ENCODE measurements around the gene DDX25. TPM values are rescaled to one million over a fixed set of nuclear protein-coding genes. Genes with fewer than 3 reads are reported as not detected.

The DDX25 gene
- total RNA-seq, 4 donors from 2014 or later = 0.38 TPM; not detected in 3

DNA sequence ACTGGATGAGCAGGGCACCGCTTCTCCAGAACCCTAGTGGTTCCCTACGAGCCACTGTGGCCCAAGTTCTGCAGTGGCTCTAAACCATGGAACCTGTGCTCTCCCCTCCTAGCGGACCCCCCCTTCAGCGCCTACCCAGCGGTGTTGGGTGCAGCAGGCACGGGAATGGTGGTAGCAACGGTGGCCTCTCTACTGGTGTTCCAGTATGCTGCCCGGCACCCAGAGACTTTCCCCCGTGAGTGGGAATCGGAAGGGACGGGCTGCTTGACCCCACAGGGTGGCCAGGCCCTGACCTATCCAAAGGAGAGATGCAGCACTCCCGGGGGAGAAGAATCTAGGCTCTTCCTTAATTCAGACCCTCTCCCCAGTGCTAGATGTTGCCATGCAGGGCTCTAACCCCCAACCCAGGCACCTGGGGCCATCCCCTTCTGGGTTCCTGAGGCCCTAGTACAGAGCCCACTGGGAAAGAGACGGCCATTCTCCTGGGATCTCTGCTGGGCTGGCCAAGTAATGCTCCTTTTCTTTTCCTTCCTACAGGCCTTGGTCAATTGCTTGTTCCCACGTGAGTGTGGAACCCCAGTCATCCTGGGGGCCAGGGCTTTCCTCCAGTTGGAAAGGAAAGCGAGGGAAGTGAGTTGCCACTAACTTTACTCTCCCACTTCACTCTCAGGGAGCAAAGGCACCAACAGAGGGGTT lies 50.8 kb downstream of the DDX25 start:
- H3K36me3 ChIP-seq = peaks cover 0 to 4% (median 0%) of the 10 kb centered on the region in 3 donors
- intact Hi-C loops (cut with DNase I) = no loop called here

DNA sequence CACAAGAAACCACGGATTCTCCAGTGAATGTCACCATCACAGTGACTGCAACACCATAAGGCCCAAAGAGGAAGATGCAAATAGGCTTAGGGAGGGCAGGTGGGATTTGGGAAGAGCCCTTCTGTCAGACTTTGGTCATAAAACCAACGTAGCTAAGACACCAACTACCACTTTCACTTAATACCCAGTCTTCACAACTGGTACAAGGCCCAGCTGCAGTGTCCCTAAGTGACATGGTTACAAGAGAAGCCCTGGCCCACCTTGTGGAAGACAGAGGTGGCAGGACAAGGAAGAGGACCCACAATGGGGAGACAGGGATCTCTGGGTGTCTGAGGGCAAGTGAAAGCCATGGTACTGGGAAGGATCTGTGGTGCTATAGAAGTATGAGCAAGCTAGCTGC lies 51.5 kb downstream of the DDX25 start:
- TF ChIP-seq, protein P1, sequence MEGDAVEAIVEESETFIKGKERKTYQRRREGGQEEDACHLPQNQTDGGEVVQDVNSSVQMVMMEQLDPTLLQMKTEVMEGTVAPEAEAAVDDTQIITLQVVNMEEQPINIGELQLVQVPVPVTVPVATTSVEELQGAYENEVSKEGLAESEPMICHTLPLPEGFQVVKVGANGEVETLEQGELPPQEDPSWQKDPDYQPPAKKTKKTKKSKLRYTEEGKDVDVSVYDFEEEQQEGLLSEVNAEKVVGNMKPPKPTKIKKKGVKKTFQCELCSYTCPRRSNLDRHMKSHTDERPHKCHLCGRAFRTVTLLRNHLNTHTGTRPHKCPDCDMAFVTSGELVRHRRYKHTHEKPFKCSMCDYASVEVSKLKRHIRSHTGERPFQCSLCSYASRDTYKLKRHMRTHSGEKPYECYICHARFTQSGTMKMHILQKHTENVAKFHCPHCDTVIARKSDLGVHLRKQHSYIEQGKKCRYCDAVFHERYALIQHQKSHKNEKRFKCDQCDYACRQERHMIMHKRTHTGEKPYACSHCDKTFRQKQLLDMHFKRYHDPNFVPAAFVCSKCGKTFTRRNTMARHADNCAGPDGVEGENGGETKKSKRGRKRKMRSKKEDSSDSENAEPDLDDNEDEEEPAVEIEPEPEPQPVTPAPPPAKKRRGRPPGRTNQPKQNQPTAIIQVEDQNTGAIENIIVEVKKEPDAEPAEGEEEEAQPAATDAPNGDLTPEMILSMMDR (IDR thresholded peaks at IDR 0.05) = no peak
- TF ChIP-seq POLR2A (IDR thresholded peaks at IDR 0.05) = no peak
- Histone ChIP-seq H3K27me3 (no peaks in the 10 kb centered on the region), H3K27ac (no peak overlapping the region), H3K9me3 (no peaks in the 10 kb centered on the region), H3K36me3 (peaks cover 0 to 12% (median 0%) of the 10 kb centered on the region in 3 donors), H3K4me3 (no peak overlapping the region), H3K4me1 (peaks cover 10 to 46% (median 22%) of the 10 kb centered on the region in 3 donors)
- intact Hi-C loops (cut with DNase I) = no loop called here
- WGBS, 2 donors = 71 to 83% methylated on average over 1 to 2 of the region's 2 CpGs
- DNase-seq = no peak

More for the DNA sequence above, 50.8 kb downstream of the DDX25 start:
- H3K27ac ChIP-seq = no peak overlapping the region
- WGBS, 2 donors = 86 to 93% methylated on average over 2 to 6 of the region's 15 CpGs
- TF ChIP-seq, protein P1 (IDR thresholded peaks at IDR 0.05) = no peak
- no peak for TF ChIP-seq POLR2A (IDR thresholded peaks at IDR 0.05)
- H3K4me1 ChIP-seq = peaks cover 13 to 52% (median 23%) of the 10 kb centered on the region in 3 donors
- H3K9me3 ChIP-seq = no peaks in the 10 kb centered on the region
- no peaks in the 10 kb centered on the region for H3K27me3 ChIP-seq
- DNase-seq = no peak
- no peak overlapping the region for H3K4me3 ChIP-seq

DNA sequence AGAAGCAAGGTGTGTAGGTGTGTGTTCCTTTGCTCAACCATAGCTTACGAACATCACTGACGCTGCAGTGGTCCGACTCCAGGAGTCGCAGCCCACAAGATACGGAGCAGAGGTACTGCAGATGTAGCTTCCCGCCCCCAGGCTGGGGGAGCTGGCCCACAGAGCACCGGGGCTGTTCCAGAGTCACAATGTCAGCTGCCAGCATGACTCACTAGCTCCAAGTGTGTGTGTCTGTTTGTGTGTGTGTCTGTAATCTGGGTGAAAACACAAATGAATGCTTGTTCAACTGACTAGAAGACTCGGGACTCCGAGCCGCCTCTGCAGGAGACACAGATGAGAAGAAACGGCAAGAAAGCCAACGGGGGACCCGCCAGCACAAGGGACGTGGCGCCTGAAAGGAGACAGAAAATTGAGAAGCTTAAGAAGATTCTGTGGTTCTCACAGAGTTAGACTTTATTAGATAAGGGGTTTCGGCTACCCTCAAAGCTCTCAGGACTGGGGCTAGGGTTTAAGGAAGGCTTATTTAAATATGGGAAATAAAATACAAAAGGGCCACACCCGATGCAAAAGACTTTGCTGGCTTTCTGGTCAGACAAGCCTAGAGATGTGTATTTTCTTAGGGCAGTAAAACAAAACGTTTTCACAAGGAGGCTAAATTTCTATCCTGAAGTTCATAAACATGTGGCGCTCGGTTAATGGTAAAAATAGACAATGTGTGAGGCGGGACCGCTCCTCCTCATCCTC lies 52.3 kb downstream of the DDX25 start:
- TF ChIP-seq, protein P1 (IDR thresholded peaks at IDR 0.05) = no peak
- no peak for TF ChIP-seq POLR2A (IDR thresholded peaks at IDR 0.05)
- peaks cover 4 to 39% (median 16%) of the 10 kb centered on the region in 3 donors for H3K4me1 ChIP-seq
- H3K27me3 ChIP-seq = no peaks in the 10 kb centered on the region
- WGBS, 2 donors = 71 to 82% methylated on average over 20 to 22 of the region's 22 CpGs
- no peak for DNase-seq
- H3K9me3 ChIP-seq = no peaks in the 10 kb centered on the region
- intact Hi-C loops (cut with DNase I) = no loop called here
- peaks cover 0 to 14% (median 0%) of the 10 kb centered on the region in 3 donors for H3K36me3 ChIP-seq
- H3K27ac ChIP-seq = peak overlapping the region in 1 of 4 donors; percentile 38
- no peak overlapping the region for H3K4me3 ChIP-seq

DNA sequence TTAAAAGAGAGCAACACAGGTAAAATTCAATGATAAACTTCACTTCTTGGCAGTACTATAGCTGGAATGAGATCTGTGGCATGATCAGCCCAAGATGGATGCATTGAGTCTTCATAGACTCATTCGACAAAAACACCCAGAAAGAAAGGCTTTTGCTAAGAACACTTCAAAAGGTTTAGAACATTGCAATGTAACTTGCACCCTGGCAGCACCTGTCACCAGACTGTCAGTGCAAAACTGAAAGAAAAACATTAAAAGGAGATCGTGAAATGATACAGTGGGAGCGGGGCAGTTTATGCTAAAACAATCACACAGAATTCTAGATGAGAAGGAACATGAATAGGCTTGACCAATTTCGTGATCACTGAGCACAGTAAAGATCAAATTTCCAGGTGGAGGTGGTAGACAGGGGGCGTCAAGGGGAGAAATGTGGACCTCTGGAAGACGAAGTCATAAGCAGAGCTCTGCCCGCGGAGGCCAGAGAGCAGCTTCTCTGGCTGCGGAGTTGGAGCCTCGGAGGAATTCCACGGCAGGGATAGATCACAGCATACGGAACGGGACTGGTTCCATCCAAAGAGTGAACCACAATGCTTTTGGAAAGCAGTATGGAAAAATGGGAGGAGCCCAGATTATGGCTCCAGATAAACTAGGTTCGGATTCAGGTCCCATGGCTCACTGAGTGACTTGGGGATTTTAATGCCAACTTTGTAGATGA lies 53.5 kb downstream of the DDX25 start:
- no peak for TF ChIP-seq POLR2A (IDR thresholded peaks at IDR 0.05)
- TF ChIP-seq, protein P1 (IDR thresholded peaks at IDR 0.05) = no peak
- no peak overlapping the region for H3K4me3 ChIP-seq
- 79 to 88% methylated on average over 14 of the region's 14 CpGs for WGBS, 2 donors
- intact Hi-C loops (cut with DNase I) = no loop called here
- no peaks in the 10 kb centered on the region for H3K27me3 ChIP-seq
- no peak overlapping the region for H3K27ac ChIP-seq
- H3K36me3 ChIP-seq = peaks cover 0 to 14% (median 0%) of the 10 kb centered on the region in 3 donors
- peaks cover 0 to 27% (median 6%) of the 10 kb centered on the region in 3 donors for H3K4me1 ChIP-seq
- DNase-seq = no peak
- H3K9me3 ChIP-seq = peaks cover 0 to under 1% (median 0%) of the 10 kb centered on the region in 3 donors
